ENCODE data around the gene ZNF576.

DNA sequence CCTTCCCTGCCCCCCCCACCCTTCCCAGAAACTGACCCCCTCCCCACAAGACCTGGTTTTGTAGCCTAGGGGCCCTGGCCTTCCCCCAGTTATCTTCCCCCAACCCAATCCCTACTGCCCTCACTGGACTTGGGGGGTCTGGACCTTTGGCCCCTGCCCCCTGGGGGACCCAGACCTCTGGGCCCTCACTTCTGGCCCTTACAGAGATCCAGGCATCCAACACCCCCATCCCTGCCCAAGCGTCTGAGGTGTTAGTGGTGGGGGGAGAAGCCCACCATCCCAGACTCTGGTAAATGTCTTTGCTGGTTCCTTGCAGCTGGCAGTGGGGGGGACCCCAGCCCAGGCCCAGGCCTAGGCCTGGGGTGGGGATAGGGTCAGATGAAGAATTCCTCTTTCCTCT lies 26.6 kb downstream of the ZNF576 start:
- TF ChIP-seq EZH2 (IDR thresholded peaks at IDR 0.05; ENCODE audit: borderline replicate concordance, insufficient read depth, low read length, poor library complexity, severe bottlenecking), result no peak
- no peak for TF ChIP-seq SMC3 (conservative IDR thresholded peaks at IDR 0.05; ENCODE audit: poor library complexity)
- no peak for TF ChIP-seq EP300 (conservative IDR thresholded peaks at IDR 0.05; ENCODE audit: poor library complexity, severe bottlenecking)
- no peak for TF ChIP-seq CTCF (IDR thresholded peaks at IDR 0.05; ENCODE audit: poor library complexity, severe bottlenecking)
- no peak for TF ChIP-seq POLR2AphosphoS5 (IDR thresholded peaks at IDR 0.05)
- TF ChIP-seq, protein P1, sequence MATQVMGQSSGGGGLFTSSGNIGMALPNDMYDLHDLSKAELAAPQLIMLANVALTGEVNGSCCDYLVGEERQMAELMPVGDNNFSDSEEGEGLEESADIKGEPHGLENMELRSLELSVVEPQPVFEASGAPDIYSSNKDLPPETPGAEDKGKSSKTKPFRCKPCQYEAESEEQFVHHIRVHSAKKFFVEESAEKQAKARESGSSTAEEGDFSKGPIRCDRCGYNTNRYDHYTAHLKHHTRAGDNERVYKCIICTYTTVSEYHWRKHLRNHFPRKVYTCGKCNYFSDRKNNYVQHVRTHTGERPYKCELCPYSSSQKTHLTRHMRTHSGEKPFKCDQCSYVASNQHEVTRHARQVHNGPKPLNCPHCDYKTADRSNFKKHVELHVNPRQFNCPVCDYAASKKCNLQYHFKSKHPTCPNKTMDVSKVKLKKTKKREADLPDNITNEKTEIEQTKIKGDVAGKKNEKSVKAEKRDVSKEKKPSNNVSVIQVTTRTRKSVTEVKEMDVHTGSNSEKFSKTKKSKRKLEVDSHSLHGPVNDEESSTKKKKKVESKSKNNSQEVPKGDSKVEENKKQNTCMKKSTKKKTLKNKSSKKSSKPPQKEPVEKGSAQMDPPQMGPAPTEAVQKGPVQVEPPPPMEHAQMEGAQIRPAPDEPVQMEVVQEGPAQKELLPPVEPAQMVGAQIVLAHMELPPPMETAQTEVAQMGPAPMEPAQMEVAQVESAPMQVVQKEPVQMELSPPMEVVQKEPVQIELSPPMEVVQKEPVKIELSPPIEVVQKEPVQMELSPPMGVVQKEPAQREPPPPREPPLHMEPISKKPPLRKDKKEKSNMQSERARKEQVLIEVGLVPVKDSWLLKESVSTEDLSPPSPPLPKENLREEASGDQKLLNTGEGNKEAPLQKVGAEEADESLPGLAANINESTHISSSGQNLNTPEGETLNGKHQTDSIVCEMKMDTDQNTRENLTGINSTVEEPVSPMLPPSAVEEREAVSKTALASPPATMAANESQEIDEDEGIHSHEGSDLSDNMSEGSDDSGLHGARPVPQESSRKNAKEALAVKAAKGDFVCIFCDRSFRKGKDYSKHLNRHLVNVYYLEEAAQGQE (IDR thresholded peaks at IDR 0.05; ENCODE audit: borderline replicate concordance), result no peak
- no peak for TF ChIP-seq TAF1 (IDR thresholded peaks at IDR 0.05; ENCODE audit: low read depth)
- no peak for TF ChIP-seq RAD21 (conservative IDR thresholded peaks at IDR 0.05)
- TF ChIP-seq MXI1 (conservative IDR thresholded peaks at IDR 0.05; ENCODE audit: poor library complexity, severe bottlenecking), result no peak
